PC-9 (cell line): ENCODE data around the gene CDC25A. TPM values are rescaled to one million over a fixed set of nuclear protein-coding genes. Genes with fewer than 3 reads are reported as not detected.

Experiments
- BruUV-seq: library from RNA; stranded (reverse); fragments of 400-500 nt; replicated peaks from 2 replicates; lab custom pipeline; 2021; lab: Mats Ljungman, UMichigan
- CTCF ChIA-PET: fragments of 300-600 bp; sonication (Branson Sonifier 250); formaldehyde crosslinking; loops from one replicate; lab custom pipeline; 2022; ENCODE audit warnings: antibody characterized with exemption; lab: Charles Lee
- POLR2A ChIA-PET: fragments of 300-600 bp; sonication (Branson Sonifier 250); formaldehyde crosslinking; loops from one replicate; lab custom pipeline; 2022; ENCODE audit warnings: antibody characterized with exemption; ENCODE audit not compliant: unreplicated experiment; lab: Charles Lee
- DNase-seq, 2 experiments: peaks; one replicate each; pipeline versions ENCODE4 v3.0.0 to v3.0.0-alpha.2; 2015 to 2022; ENCODE audit warnings: mixed read lengths in 1 of 2
- H2AFZ ChIP-seq: fragments of 200-600 bp; sonication (generic); 2 replicates; pipeline ENCODE4 v1.8.1; 2017; ENCODE audit warnings: antibody characterized with exemption
- H3F3A ChIP-seq: fragments of 200-600 bp; sonication (generic); 2 replicates; pipeline ENCODE4 v1.8.1; 2017; ENCODE audit warnings: antibody characterized with exemption, mild to moderate bottlenecking, low read depth; ENCODE audit not compliant: insufficient read depth
- H3K27ac ChIP-seq: fragments of 200-600 bp; sonication (generic); 2 replicates; pipeline ENCODE4 v1.6.1; 2016; ENCODE audit warnings: mixed run types
- H3K27me3 ChIP-seq: fragments of 200-600 bp; sonication (generic); 2 replicates; pipeline ENCODE4 v1.6.1; 2016; ENCODE audit warnings: low read depth, mixed run types; ENCODE audit not compliant: insufficient read depth
- H3K36me3 ChIP-seq: fragments of 200-600 bp; sonication (generic); 2 replicates; pipeline ENCODE4 v1.6.1; 2016; ENCODE audit warnings: low read depth, mixed run types
- H3K4me1 ChIP-seq: fragments of 200-600 bp; sonication (generic); replicated peaks from 2 replicates; pipeline ENCODE4 v1.6.1; 2016; ENCODE audit warnings: mixed run types; ENCODE audit not compliant: insufficient read depth
- H3K4me2 ChIP-seq: fragments of 200-600 bp; sonication (generic); 2 replicates; pipeline ENCODE4 v1.6.1; 2017; ENCODE audit warnings: mixed run types
- H3K4me3 ChIP-seq: fragments of 200-600 bp; sonication (generic); 2 replicates; pipeline ENCODE4 v1.6.1; 2016; ENCODE audit warnings: mixed run types
- H3K79me2 ChIP-seq: fragments of 200-600 bp; sonication (generic); 2 replicates; pipeline ENCODE4 v1.6.1; 2017; ENCODE audit warnings: low read depth, mixed run types
- H3K9me2 ChIP-seq: fragments of 200-600 bp; sonication (generic); 2 replicates; pipeline ENCODE4 v1.8.1; 2017; ENCODE audit warnings: mild to moderate bottlenecking; ENCODE audit not compliant: insufficient read depth
- H3K9me3 ChIP-seq: fragments of 200-600 bp; sonication (generic); 2 replicates; pipeline ENCODE4 v1.8.1; 2016; ENCODE audit warnings: low read depth; ENCODE audit not compliant: insufficient read depth
- H4K20me1 ChIP-seq: fragments of 200-600 bp; sonication (generic); 2 replicates; pipeline ENCODE4 v1.8.1; 2017; ENCODE audit not compliant: insufficient read depth
- EZH2 ChIP-seq: fragments of 200-600 bp; sonication (generic); IDR thresholded peaks from 2 replicates; pipeline ENCODE4 v1.8.0; 2017; ENCODE audit warnings: antibody characterized with exemption, low read depth
- intact Hi-C: fragments of 100-400 bp; cut with micrococcal nuclease; formaldehyde crosslinking; loops from one replicate; pipeline ENCODE4 v1.10.0; 2022; ENCODE audit not compliant: unreplicated experiment
- total RNA-seq: library from RNA; stranded (reverse); gene quantifications from 2 replicates; pipeline ENCODE4 v1.2.3, GENCODE V29; 2021
- TF ChIP-seq, protein P1 (sequence below): fragments of 200-600 bp; sonication (generic); conservative IDR thresholded peaks from 2 replicates; pipeline ENCODE4 v1.6.1; 2017; ENCODE audit warnings: mixed run types, antibody characterized with exemption, mild to moderate bottlenecking, moderate library complexity

The CDC25A gene
- total RNA-seq, 1 experiment from 2014 or later, result 9.7 TPM

DNA sequence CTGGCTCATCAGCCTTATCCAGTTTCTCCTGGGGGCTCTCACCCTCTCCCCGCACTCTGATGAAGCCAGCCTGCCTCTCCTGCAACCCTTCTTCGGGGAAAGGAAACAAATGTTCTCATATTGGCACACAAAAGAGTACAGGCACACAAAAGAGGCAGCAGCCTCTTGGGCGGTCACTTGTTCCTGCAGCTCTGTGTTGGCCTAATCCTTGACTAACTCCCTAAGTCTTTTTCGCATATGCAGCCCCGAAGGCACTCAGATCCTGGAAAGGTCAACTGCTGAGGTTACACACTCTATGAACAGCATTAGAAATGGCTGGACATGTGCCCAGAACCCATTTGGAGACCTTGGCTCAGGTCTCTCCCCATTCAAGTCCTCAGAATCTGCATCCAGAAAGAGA lies 27.7 kb upstream of the CDC25A start:
- H3K4me2 ChIP-seq, result no peak overlapping the region
- H2AFZ ChIP-seq, result no peak overlapping the region
- intact Hi-C loops, result no loop called here
- no peaks in the 10 kb centered on the region for H3K4me1 ChIP-seq
- H3K27me3 ChIP-seq, result no peaks in the 10 kb centered on the region
- no peaks in the 10 kb centered on the region for H4K20me1 ChIP-seq
- no peaks in the 10 kb centered on the region for H3K9me2 ChIP-seq
- H3F3A ChIP-seq, result no peaks in the 10 kb centered on the region
- TF ChIP-seq, protein P1, sequence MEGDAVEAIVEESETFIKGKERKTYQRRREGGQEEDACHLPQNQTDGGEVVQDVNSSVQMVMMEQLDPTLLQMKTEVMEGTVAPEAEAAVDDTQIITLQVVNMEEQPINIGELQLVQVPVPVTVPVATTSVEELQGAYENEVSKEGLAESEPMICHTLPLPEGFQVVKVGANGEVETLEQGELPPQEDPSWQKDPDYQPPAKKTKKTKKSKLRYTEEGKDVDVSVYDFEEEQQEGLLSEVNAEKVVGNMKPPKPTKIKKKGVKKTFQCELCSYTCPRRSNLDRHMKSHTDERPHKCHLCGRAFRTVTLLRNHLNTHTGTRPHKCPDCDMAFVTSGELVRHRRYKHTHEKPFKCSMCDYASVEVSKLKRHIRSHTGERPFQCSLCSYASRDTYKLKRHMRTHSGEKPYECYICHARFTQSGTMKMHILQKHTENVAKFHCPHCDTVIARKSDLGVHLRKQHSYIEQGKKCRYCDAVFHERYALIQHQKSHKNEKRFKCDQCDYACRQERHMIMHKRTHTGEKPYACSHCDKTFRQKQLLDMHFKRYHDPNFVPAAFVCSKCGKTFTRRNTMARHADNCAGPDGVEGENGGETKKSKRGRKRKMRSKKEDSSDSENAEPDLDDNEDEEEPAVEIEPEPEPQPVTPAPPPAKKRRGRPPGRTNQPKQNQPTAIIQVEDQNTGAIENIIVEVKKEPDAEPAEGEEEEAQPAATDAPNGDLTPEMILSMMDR, result no peak
- TF ChIP-seq EZH2, result no peak
- H3K36me3 ChIP-seq, result no peaks in the 10 kb centered on the region
- ChIA-PET CTCF (no interaction called here), POLR2A (no interaction called here)
- H3K9me3 ChIP-seq, result no peaks in the 10 kb centered on the region
- H3K4me3 ChIP-seq, result no peak overlapping the region
- BruUV-seq, result no TSS peak
- DNase-seq, result no peak
- no peak overlapping the region for H3K27ac ChIP-seq
- no peaks in the 10 kb centered on the region for H3K79me2 ChIP-seq

DNA sequence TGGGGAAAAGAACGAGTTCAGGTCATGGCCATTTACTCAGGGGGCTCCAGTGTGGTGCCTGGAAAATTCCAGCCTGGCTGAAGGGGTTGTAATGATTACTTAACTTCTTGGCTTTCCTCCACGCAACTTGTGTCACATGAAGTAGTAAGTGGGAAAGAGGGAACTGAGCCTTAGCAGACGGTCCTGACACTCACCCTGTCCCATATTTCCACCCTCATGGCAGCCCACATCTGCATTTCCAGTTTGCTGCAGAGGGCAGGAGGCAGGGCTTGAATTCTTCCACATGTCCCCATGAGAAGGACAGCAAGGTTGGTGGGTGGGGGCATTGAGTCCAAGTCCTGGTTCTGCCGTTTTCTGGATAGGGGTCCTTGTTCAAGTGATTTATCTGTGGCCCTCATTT lies 27.2 kb upstream of the CDC25A start:
- no peaks in the 10 kb centered on the region for H3K27me3 ChIP-seq
- H2AFZ ChIP-seq, result no peak overlapping the region
- H3K79me2 ChIP-seq, result no peaks in the 10 kb centered on the region
- no peak for DNase-seq
- BruUV-seq, result no TSS peak
- no peaks in the 10 kb centered on the region for H3K9me2 ChIP-seq
- H3K9me3 ChIP-seq, result no peaks in the 10 kb centered on the region
- ChIA-PET POLR2A (no interaction called here), CTCF (no interaction called here)
- no peaks in the 10 kb centered on the region for H3K36me3 ChIP-seq
- H4K20me1 ChIP-seq, result no peaks in the 10 kb centered on the region
- H3K4me1 ChIP-seq, result no peaks in the 10 kb centered on the region
- no peak overlapping the region for H3K4me2 ChIP-seq
- no peak overlapping the region for H3K27ac ChIP-seq
- intact Hi-C loops, result no loop called here
- H3K4me3 ChIP-seq, result no peak overlapping the region
- no peaks in the 10 kb centered on the region for H3F3A ChIP-seq
- TF ChIP-seq, protein P1, result no peak
- no peak for TF ChIP-seq EZH2

DNA sequence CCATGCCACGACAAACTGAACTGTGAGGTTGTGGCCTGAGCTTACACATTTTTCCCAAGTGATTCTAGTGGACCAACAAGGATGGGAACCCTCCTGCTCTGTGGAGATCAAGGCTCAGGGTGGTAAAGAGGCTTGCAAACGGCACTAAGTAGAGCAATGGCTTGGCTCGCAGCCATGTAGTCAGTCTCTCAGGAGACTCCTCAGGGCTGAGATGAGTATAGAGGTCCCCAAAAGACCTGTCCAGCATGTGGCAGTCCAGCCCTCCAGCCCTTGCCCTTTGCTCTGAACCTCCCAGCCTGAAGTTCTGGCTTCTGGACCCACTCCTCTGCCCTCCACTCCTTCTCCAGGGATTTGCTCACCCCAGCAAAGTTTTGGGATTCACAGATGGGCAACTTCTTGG lies 26.8 kb upstream of the CDC25A start:
- H3K9me3 ChIP-seq, result no peaks in the 10 kb centered on the region
- H3K27me3 ChIP-seq, result no peaks in the 10 kb centered on the region
- H2AFZ ChIP-seq, result no peak overlapping the region
- intact Hi-C loops, result no loop called here
- no peak overlapping the region for H3K4me3 ChIP-seq
- no peaks in the 10 kb centered on the region for H3K79me2 ChIP-seq
- no peak overlapping the region for H3K27ac ChIP-seq
- no peaks in the 10 kb centered on the region for H4K20me1 ChIP-seq
- no peaks in the 10 kb centered on the region for H3K36me3 ChIP-seq
- no peaks in the 10 kb centered on the region for H3F3A ChIP-seq
- no peak overlapping the region for H3K4me2 ChIP-seq
- H3K4me1 ChIP-seq, result no peaks in the 10 kb centered on the region
- TF ChIP-seq, protein P1, result no peak
- TF ChIP-seq EZH2, result no peak
- H3K9me2 ChIP-seq, result no peaks in the 10 kb centered on the region
- POLR2A ChIA-PET, result no interaction called here
- BruUV-seq, result no TSS peak
- no peak for DNase-seq
- CTCF ChIA-PET, result no interaction called here
